Measurements from ENCODE around the gene LPP.

The LPP gene

DNA sequence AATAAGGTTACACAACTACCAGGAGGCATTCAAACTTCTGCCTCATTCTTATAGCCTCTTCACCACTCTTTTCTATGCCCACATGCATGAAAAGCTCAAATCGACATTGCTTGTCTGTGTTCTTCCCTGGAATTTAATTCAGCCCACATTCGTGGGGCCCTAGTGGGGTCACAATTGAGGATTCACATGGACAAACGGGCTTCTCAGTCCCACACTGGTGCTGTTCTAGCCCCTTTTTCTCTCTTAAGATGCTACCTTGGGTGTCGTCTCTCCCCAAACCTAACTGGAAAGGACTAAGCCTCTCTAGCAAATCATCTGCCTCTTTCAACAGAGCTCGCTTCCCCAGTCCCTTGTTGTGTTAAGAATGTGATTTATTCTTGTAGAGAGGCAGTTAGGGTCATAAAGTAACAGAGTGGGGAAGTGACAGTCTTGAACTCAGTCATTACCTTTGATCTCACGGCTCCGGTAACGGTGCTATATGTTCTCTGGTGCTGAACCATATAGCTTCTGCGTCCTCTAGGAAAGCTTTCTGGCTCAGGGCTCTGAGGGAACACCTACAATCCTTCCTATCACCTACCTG lies 4.9 kb downstream of the LPP start:
- DNase-seq (ENCODE audit: extremely low spot score) = no peak
- POLR2A ChIA-PET = no interaction called here
- CTCF ChIA-PET = interaction anchor here (0.6 to 0.8 kb wide), 2 partner anchors 408 to 411 kb away, joined by 3 to 4 read pairs; no protein-coding TSS in a partner anchor
- TF ChIP-seq SUZ12 (IDR thresholded peaks at IDR 0.05) (no peak), TARDBP (IDR thresholded peaks at IDR 0.05) (no peak), SP1 (IDR thresholded peaks at IDR 0.05) (no peak), L3MBTL2 (conservative IDR thresholded peaks at IDR 0.05) (no peak), FOXA1 (IDR thresholded peaks at IDR 0.05) (no peak), ARNT (IDR thresholded peaks at IDR 0.05) (no peak), LEF1 (IDR thresholded peaks at IDR 0.05; ENCODE audit: borderline replicate concordance) (no peak), FOXM1 (IDR thresholded peaks at IDR 0.05; ENCODE audit: borderline replicate concordance) (no peak), CTBP1 (IDR thresholded peaks at IDR 0.05; ENCODE audit: borderline replicate concordance) (no peak), BHLHE40 (IDR thresholded peaks at IDR 0.05; ENCODE audit: borderline replicate concordance) (no peak), ZNF384 (IDR thresholded peaks at IDR 0.05) (no peak)

- POLR2A ChIA-PET = no interaction called here
Measured at GRCh38 chr3:188160751-188161150, 6.8 kb downstream of the LPP start.

DNA sequence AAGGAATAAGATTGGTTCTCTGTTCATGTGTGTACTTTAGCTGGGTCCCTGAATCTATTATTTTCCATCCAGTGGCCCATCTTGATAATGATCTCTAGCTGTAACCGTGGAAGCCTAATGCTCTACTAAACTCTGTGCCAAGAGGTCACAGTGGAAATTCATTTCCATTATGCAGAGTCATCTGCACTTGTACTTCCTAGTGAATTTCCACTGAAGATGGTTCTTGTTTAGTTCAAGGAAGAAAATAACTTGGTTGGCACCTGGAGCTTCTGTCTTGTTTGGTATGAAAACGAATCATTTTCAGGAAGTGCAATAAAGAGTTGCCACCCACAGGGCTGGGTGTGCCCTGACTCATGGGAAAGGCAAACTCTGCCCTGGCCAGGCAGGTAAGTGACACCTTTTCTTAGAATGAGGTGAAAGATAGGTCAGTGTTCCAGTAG lies 10.3 kb downstream of the LPP start:
- DNase-seq (ENCODE audit: extremely low spot score) = no peak
- CTCF ChIA-PET = no interaction called here
- TF ChIP-seq ZNF384 (IDR thresholded peaks at IDR 0.05) (no peak), PKNOX1 (IDR thresholded peaks at IDR 0.05) (no peak), FOXA1 (IDR thresholded peaks at IDR 0.05) (no peak), BHLHE40 (IDR thresholded peaks at IDR 0.05; ENCODE audit: borderline replicate concordance) (no peak), LEF1 (IDR thresholded peaks at IDR 0.05; ENCODE audit: borderline replicate concordance) (no peak), SP1 (IDR thresholded peaks at IDR 0.05) (no peak), CTBP1 (IDR thresholded peaks at IDR 0.05; ENCODE audit: borderline replicate concordance) (no peak), FOXM1 (IDR thresholded peaks at IDR 0.05; ENCODE audit: borderline replicate concordance) (no peak), ARNT (IDR thresholded peaks at IDR 0.05) (no peak), SUZ12 (IDR thresholded peaks at IDR 0.05) (no peak), HDGF (IDR thresholded peaks at IDR 0.05; ENCODE audit: borderline replicate concordance) (no peak), L3MBTL2 (conservative IDR thresholded peaks at IDR 0.05) (no peak), FOXK2 (IDR thresholded peaks at IDR 0.05) (no peak), TARDBP (IDR thresholded peaks at IDR 0.05) (no peak), ELF4 (IDR thresholded peaks at IDR 0.05) (no peak), NFRKB (IDR thresholded peaks at IDR 0.05) (no peak)
- POLR2A ChIA-PET = interaction anchor here (1.2 kb wide), 1 partner anchor 11 kb away, joined by 3 read pairs; no protein-coding TSS in a partner anchor

More at GRCh38 chr3:188160751-188161150, 6.8 kb downstream of the LPP start:
- CTCF ChIA-PET = no interaction called here
- DNase-seq (ENCODE audit: extremely low spot score) = no peak
- no peak for TF ChIP-seq FOXM1 (IDR thresholded peaks at IDR 0.05; ENCODE audit: borderline replicate concordance)
- TF ChIP-seq SP1 (IDR thresholded peaks at IDR 0.05) = no peak

DNA sequence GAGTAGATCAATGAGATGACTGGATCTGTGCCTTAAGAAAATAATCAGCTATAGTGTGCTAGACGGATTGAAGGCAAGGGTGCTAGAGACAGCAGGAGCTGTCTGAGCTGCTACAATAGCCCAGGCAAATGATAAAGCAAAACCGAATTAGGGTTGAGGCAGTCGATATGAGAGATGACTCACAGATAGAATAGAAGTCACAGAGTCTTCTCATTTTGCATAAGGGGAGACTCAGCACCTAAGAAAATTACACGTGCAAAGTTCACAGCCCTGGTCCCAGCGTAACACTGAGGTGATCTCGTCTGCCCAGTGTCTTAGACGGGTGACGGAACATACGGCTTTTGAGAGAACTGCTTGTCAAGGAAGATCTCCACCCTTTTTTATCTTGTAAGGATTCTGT lies 11.6 kb downstream of the LPP start:
- DNase-seq (ENCODE audit: extremely low spot score) = no peak
- ChIA-PET POLR2A (no interaction called here), CTCF (no interaction called here)
- TF ChIP-seq TARDBP (IDR thresholded peaks at IDR 0.05) = no peak
- no peak for TF ChIP-seq FOXK2 (IDR thresholded peaks at IDR 0.05)
- no peak for TF ChIP-seq PKNOX1 (IDR thresholded peaks at IDR 0.05)
- TF ChIP-seq HDGF (IDR thresholded peaks at IDR 0.05; ENCODE audit: borderline replicate concordance) = no peak
- TF ChIP-seq SUZ12 (IDR thresholded peaks at IDR 0.05) = no peak
- TF ChIP-seq NFRKB (IDR thresholded peaks at IDR 0.05) = no peak
- TF ChIP-seq SP1 (IDR thresholded peaks at IDR 0.05) = no peak
- no peak for TF ChIP-seq ELF4 (IDR thresholded peaks at IDR 0.05)
- no peak for TF ChIP-seq ZNF384 (IDR thresholded peaks at IDR 0.05)
- TF ChIP-seq LEF1 (IDR thresholded peaks at IDR 0.05; ENCODE audit: borderline replicate concordance) = no peak
- TF ChIP-seq L3MBTL2 (conservative IDR thresholded peaks at IDR 0.05) = no peak
- no peak for TF ChIP-seq CTBP1 (IDR thresholded peaks at IDR 0.05; ENCODE audit: borderline replicate concordance)
- TF ChIP-seq ARNT (IDR thresholded peaks at IDR 0.05) = no peak
- no peak for TF ChIP-seq FOXM1 (IDR thresholded peaks at IDR 0.05; ENCODE audit: borderline replicate concordance)
- TF ChIP-seq FOXA1 (IDR thresholded peaks at IDR 0.05) = no peak
- no peak for TF ChIP-seq BHLHE40 (IDR thresholded peaks at IDR 0.05; ENCODE audit: borderline replicate concordance)

- CTCF ChIA-PET = no interaction called here
- DNase-seq (ENCODE audit: extremely low spot score) = no peak
- TF ChIP-seq FOXA1 (IDR thresholded peaks at IDR 0.05) (no peak), TARDBP (IDR thresholded peaks at IDR 0.05) (no peak), HDGF (IDR thresholded peaks at IDR 0.05; ENCODE audit: borderline replicate concordance) (no peak), ZNF384 (IDR thresholded peaks at IDR 0.05) (no peak), FOXK2 (IDR thresholded peaks at IDR 0.05) (no peak), ARNT (IDR thresholded peaks at IDR 0.05) (no peak), BHLHE40 (IDR thresholded peaks at IDR 0.05; ENCODE audit: borderline replicate concordance) (no peak), SP1 (IDR thresholded peaks at IDR 0.05) (no peak), L3MBTL2 (conservative IDR thresholded peaks at IDR 0.05) (no peak), FOXM1 (IDR thresholded peaks at IDR 0.05; ENCODE audit: borderline replicate concordance) (no peak), NFRKB (IDR thresholded peaks at IDR 0.05) (no peak), CTBP1 (IDR thresholded peaks at IDR 0.05; ENCODE audit: borderline replicate concordance) (no peak), SUZ12 (IDR thresholded peaks at IDR 0.05) (no peak), LEF1 (IDR thresholded peaks at IDR 0.05; ENCODE audit: borderline replicate concordance) (no peak), ELF4 (IDR thresholded peaks at IDR 0.05) (no peak), PKNOX1 (IDR thresholded peaks at IDR 0.05) (no peak)
- POLR2A ChIA-PET = no interaction called here
Measured at GRCh38 chr3:188166441-188166840, 12.5 kb downstream of the LPP start.

- TF ChIP-seq PKNOX1 (IDR thresholded peaks at IDR 0.05) (no peak), CTBP1 (IDR thresholded peaks at IDR 0.05; ENCODE audit: borderline replicate concordance) (no peak), HDGF (IDR thresholded peaks at IDR 0.05; ENCODE audit: borderline replicate concordance) (no peak), FOXM1 (IDR thresholded peaks at IDR 0.05; ENCODE audit: borderline replicate concordance) (no peak), ZNF384 (IDR thresholded peaks at IDR 0.05) (no peak), SUZ12 (IDR thresholded peaks at IDR 0.05) (no peak), LEF1 (IDR thresholded peaks at IDR 0.05; ENCODE audit: borderline replicate concordance) (no peak), FOXK2 (IDR thresholded peaks at IDR 0.05) (no peak), ARNT (IDR thresholded peaks at IDR 0.05) (no peak), ELF4 (IDR thresholded peaks at IDR 0.05) (no peak), L3MBTL2 (conservative IDR thresholded peaks at IDR 0.05) (no peak), FOXA1 (IDR thresholded peaks at IDR 0.05) (no peak), SP1 (IDR thresholded peaks at IDR 0.05) (no peak), BHLHE40 (IDR thresholded peaks at IDR 0.05; ENCODE audit: borderline replicate concordance) (no peak)
- DNase-seq (ENCODE audit: extremely low spot score) = no peak
- POLR2A ChIA-PET = no interaction called here
- CTCF ChIA-PET = no interaction called here
Measured at GRCh38 chr3:188168186-188168585, 14.2 kb downstream of the LPP start.
